Adrenal gland (tissue), 12 donors: ENCODE measurements around the gene DDX28. TPM values are rescaled to one million over a fixed set of nuclear protein-coding genes. Genes with fewer than 3 reads are reported as not detected.
"Not testable (repeated sequence)": the region's sequence is repeated elsewhere in the genome, so short reads cannot be mapped to it uniquely, and the experiment has no call there.

Experiments used
- DNase-seq, 7 donors: peaks; one replicate each; pipeline ENCODE4 v3.0.0-alpha.2; 2019 to 2020
- H3K27ac ChIP-seq, 5 donors: fragments of 200-600 bp; sonication (generic) in 4 of 5; 1 replicate in 3 of 5; 2 replicates in 2 of 5; pipeline versions ENCODE4 v1.5.1 to v1.8.0; 2016 to 2020; ENCODE audit warnings: mild to moderate bottlenecking in 1 of 5
- H3K27me3 ChIP-seq: fragments of 200-600 bp; 2 replicates; pipeline ENCODE4 v1.8.0; 2021
- H3K36me3 ChIP-seq, 2 donors: fragments of 200-600 bp; replicated peaks in 1 of 2; 1 replicate in 1 of 2; 2 replicates in 1 of 2; pipeline versions ENCODE4 v1.5.1 to v1.8.0; 2018 to 2022
- H3K4me1 ChIP-seq, 2 donors: fragments of 200-600 bp; replicated peaks in 1 of 2; 1 replicate in 1 of 2; 2 replicates in 1 of 2; pipeline versions ENCODE4 v1.5.1 to v1.8.0; 2018 to 2021
- H3K4me3 ChIP-seq, 4 donors: fragments of 200-600 bp; sonication (generic) in 3 of 4; one replicate each; pipeline ENCODE4 v1.5.1; 2016 to 2018
- H3K9me3 ChIP-seq, 3 donors: fragments of 200-600 bp; sonication (generic) in 1 of 3; replicated peaks in 1 of 3; 1 replicate in 2 of 3; 2 replicates in 1 of 3; pipeline versions ENCODE4 v1.5.1 to v1.8.0; 2016 to 2021
- POLR2A ChIP-seq, 2 donors: fragments of 450-650 bp; IDR thresholded peaks; one replicate each; pipeline ENCODE4 v1.6.1; 2017; ENCODE audit warnings: antibody characterized with exemption in 2 of 2, mild to moderate bottlenecking in 2 of 2, moderate library complexity in 1 of 2
- WGBS, 4 donors: extraction: QIAGEN DNeasy Blood & Tissue Kit in 2 of 4; methylation state at CpG; one replicate each; pipeline versions ENCODE4 v1.1.5 to v1.1.7; 2013 to 2017; 5-methylcytosine and 5-hydroxymethylcytosine counted together
- intact Hi-C, 2 donors: fragments of 100-400 bp; cut with DNase I; formaldehyde crosslinking; loops; one replicate each; pipeline versions ENCODE4 v1.14.1 to v1.15.0; 2022 to 2023
- polyA plus RNA-seq, 3 donors: library from polyadenylated mRNA; stranded (reverse); fragments of 200-250 nt in 2 of 3; fragments of 350-450 nt in 1 of 3; fragmentation: Illumina TruSeq in 1 of 3; extraction: RNeasy Lipid Tissue Mini Kit (QIAGEN cat#74804) in 1 of 3; gene quantifications; one replicate each; pipeline ENCODE4 v1.2.3, GENCODE V29; 2013 to 2014
- total RNA-seq, 9 donors: library from RNA; depleted of rRNA in 4 of 9; stranded (reverse); fragments of >200 nt in 4 of 9; fragments of 120-200 nt in 1 of 9; fragmentation: NEBNext Ultra II Directional in 1 of 9; extraction: Animal tissue kit (Norgen Biotek cat#: 25700) in 1 of 9; gene quantifications; one replicate each; pipeline versions ENCODE4 v1.1.0 to v1.2.4, GENCODE V29; 2013 to 2023
- TF ChIP-seq, protein P1 (sequence below), 6 experiments: fragments of 450-650 bp in 4 of 6; fragments of 200-600 bp in 2 of 6; sonication (generic) in 1 of 6; IDR thresholded peaks; 1 replicate in 5 of 6; 2 replicates in 1 of 6; pipeline versions ENCODE4 v1.5.1 to v1.8.0; 2016 to 2021; ENCODE audit warnings: antibody characterized with exemption in 6 of 6, mild to moderate bottlenecking in 2 of 6, moderate library complexity in 1 of 6
- donor health status: healthy with polysubstance abuse.
- donor health status: Bipolar disorder and iron deficiency.
- donor health status: DM: yes; HTN: yes; CAD: no.
- donor health status: DM: no; HTN: no; CAD: no.
- donor health status: DM: no; HTN: no; CAD: no.
- donor health status: DM: yes; HTN: yes; CAD: no.

DDX28 gene
- total and polyA plus RNA-seq, 12 donors = 6.4 to 18.4 (median 12.5) TPM

GRCh38 chr16:67977469-67978227, 45.4 kb downstream of the DDX28 start:
- Histone ChIP-seq H3K4me3 (no peak overlapping the region), H3K27ac (no peak overlapping the region), H3K9me3 (no peaks in the 10 kb centered on the region), H3K27me3 (no peaks in the 10 kb centered on the region), H3K4me1 (no peaks in the 10 kb centered on the region), H3K36me3 (no peaks in the 10 kb centered on the region)
- DNase-seq = no peak
- 77 to 96% (median 90%) methylated on average over 7 to 9 of the region's 9 CpGs for WGBS, 4 donors
- intact Hi-C loops = no loop called here
- TF ChIP-seq, protein P1, sequence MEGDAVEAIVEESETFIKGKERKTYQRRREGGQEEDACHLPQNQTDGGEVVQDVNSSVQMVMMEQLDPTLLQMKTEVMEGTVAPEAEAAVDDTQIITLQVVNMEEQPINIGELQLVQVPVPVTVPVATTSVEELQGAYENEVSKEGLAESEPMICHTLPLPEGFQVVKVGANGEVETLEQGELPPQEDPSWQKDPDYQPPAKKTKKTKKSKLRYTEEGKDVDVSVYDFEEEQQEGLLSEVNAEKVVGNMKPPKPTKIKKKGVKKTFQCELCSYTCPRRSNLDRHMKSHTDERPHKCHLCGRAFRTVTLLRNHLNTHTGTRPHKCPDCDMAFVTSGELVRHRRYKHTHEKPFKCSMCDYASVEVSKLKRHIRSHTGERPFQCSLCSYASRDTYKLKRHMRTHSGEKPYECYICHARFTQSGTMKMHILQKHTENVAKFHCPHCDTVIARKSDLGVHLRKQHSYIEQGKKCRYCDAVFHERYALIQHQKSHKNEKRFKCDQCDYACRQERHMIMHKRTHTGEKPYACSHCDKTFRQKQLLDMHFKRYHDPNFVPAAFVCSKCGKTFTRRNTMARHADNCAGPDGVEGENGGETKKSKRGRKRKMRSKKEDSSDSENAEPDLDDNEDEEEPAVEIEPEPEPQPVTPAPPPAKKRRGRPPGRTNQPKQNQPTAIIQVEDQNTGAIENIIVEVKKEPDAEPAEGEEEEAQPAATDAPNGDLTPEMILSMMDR (IDR thresholded peaks at IDR 0.05) = no peak
- TF ChIP-seq POLR2A (IDR thresholded peaks at IDR 0.05) = no peak

- H3K4me1 ChIP-seq = no peaks in the 10 kb centered on the region
- TF ChIP-seq POLR2A (IDR thresholded peaks at IDR 0.05) = no peak
- TF ChIP-seq, protein P1 (IDR thresholded peaks at IDR 0.05) = no peak
- H3K27ac ChIP-seq = no peak overlapping the region
- H3K27me3 ChIP-seq = no peaks in the 10 kb centered on the region
- DNase-seq = no peak
- H3K36me3 ChIP-seq = no peaks in the 10 kb centered on the region
- no peaks in the 10 kb centered on the region for H3K9me3 ChIP-seq
- intact Hi-C loops = no loop called here
- WGBS, 4 donors = 68 to 100% (median 80%) methylated on average over 1 to 5 of the region's 5 CpGs
- no peak overlapping the region for H3K4me3 ChIP-seq
Observed at GRCh38 chr16:67977005-67977404, 46.0 kb downstream of the DDX28 start.

DNA sequence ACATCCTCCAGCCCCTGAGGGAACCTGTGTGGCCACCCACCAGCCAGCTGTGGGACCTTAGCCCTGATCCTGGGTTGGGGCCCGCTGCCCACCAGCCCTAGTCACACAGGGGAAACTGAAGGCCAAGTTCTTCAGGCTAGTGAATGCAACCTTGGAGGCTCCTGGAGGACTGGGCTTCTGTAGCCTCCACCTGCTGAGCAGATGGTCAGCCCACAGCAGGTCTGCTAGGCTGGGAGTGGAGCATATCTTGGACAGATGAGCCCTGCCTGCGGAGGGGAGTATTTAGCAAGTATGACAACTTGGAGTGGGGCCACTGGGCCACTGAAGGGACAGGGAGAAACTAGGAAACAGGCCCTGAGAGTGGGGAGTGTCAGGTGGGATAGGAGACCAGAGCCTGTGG, 46.8 kb downstream of the DDX28 start:
- Histone ChIP-seq H3K4me1 (no peaks in the 10 kb centered on the region), H3K9me3 (no peaks in the 10 kb centered on the region), H3K27me3 (no peaks in the 10 kb centered on the region), H3K4me3 (no peak overlapping the region), H3K36me3 (no peaks in the 10 kb centered on the region), H3K27ac (no peak overlapping the region)
- intact Hi-C loops = no loop called here
- TF ChIP-seq POLR2A (IDR thresholded peaks at IDR 0.05) = no peak
- TF ChIP-seq, protein P1 (IDR thresholded peaks at IDR 0.05) = no peak
- no peak for DNase-seq
- 60 to 100% (median 95%) methylated on average over 1 to 2 of the region's 2 CpGs for WGBS, 4 donors

DNA sequence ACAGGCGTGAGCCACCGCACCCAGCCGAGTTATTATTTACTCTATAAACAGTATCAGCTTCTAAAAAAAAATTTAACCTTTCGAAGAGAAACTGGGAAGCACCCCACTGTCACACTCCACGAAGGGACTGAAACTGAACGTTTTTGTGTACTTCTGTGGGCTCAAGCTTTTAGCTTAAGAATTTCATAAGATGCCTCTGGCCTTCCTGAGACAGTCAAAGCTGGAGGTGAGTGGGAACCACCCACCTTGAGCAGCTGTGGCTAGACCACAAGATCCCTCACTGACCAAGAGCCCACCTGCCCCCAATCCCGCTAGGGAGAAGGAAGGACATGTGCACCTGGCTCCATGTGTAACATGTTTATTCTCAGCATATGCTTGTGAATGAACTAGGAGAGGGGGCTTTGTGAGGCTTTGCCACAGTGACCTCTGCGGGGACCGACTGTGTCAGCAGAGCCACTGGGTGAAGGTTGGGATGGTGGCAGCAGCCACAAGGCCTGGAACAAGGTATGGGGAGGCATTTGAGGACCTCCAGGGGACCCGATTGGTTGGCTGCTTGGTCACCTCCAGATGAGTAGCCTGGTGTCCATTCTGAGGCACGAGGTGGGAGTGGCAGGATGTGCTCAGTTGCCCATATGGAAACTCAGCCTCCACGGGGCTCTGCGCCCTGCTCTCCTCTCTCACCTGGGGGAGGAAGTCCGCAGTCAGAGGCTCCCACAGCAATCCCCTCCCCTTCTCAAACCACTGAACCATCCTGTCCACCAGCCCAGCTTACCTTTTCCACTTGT, 47.5 kb downstream of the DDX28 start:
- H3K4me3 ChIP-seq = no peak overlapping the region
- intact Hi-C loops = no loop called here
- H3K9me3 ChIP-seq = no peaks in the 10 kb centered on the region
- no peaks in the 10 kb centered on the region for H3K36me3 ChIP-seq
- H3K27ac ChIP-seq = no peak overlapping the region
- no peak for TF ChIP-seq POLR2A (IDR thresholded peaks at IDR 0.05)
- TF ChIP-seq, protein P1 (IDR thresholded peaks at IDR 0.05) = no peak
- no peak for DNase-seq
- no peaks in the 10 kb centered on the region for H3K27me3 ChIP-seq
- 79 to 84% (median 82%) methylated on average over 12 to 14 of the region's 14 CpGs for whole genome bisulfite sequencing, 4 donors
- H3K4me1 ChIP-seq = no peaks in the 10 kb centered on the region

DNA sequence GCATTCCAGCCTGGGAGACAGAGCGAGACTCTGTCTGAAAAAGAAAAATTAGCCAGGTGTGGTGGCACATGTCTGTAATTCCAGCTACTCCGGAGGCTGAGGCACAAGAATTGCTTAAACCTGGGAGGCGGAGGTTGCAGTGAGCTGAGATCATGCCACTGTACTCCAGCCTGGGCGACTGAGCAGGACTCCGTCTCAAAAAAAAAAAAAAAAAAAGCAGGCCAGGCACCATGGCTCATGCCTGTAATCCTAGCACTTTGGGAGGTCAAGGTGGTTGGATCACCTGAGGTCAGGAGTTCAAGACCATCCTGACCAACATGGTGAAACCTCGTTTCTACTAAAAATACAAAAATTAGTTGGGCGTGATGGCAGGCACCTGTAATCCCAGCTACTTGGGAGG, 50.7 kb downstream of the DDX28 start:
- 81 to 92% (median 87%) methylated on average over 7 of the region's 7 CpGs for WGBS, 4 donors
- DNase-seq, H3K27me3 ChIP-seq, H3K4me3 ChIP-seq, H3K27ac ChIP-seq, intact Hi-C loops, H3K4me1 ChIP-seq, H3K36me3 ChIP-seq, H3K9me3 ChIP-seq: not testable (repeated sequence)
